GM12873 (cell line): ENCODE measurements around the gene CD160.

Experiments used
- TF ChIP-seq, protein P1 (sequence below): IDR thresholded peaks from 2 replicates; pipeline ENCODE4 v1.5.1; 2012; ENCODE audit warnings: low read depth, mild to moderate bottlenecking, moderate library complexity, low read length, control low read depth; ENCODE audit not compliant: insufficient read depth; ENCODE audit errors: missing control alignments

CD160 gene

GRCh38 chr1:145719230-145720079 lies at the start of gene CD160:
Gene CD160, plus strand, starts transcription at chr1:145719499. Its CDS starts 8,829 bp downstream, at chr1:145728328.
- TF ChIP-seq, protein P1, sequence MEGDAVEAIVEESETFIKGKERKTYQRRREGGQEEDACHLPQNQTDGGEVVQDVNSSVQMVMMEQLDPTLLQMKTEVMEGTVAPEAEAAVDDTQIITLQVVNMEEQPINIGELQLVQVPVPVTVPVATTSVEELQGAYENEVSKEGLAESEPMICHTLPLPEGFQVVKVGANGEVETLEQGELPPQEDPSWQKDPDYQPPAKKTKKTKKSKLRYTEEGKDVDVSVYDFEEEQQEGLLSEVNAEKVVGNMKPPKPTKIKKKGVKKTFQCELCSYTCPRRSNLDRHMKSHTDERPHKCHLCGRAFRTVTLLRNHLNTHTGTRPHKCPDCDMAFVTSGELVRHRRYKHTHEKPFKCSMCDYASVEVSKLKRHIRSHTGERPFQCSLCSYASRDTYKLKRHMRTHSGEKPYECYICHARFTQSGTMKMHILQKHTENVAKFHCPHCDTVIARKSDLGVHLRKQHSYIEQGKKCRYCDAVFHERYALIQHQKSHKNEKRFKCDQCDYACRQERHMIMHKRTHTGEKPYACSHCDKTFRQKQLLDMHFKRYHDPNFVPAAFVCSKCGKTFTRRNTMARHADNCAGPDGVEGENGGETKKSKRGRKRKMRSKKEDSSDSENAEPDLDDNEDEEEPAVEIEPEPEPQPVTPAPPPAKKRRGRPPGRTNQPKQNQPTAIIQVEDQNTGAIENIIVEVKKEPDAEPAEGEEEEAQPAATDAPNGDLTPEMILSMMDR = no peak

DNA sequence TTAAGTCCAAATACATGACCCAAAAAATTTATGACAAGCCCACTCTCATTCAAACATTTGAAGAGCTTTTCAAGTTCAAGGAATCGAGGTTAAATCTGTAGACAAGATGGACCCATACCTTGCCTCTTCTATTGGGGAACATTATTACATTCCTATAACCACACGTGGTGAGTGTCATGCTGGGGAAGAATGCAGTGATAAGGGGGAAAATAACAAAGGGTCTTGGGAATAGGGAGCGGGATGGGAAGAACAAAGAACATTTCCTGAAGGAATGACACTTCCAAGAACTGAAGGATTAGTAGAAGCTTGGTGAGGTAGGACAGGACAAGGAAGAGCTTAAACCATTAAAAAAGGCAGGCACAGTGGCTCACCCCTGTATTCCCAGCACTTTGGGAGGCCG lies 31.0 kb upstream of the CD160 start:
- TF ChIP-seq, protein P1 = no peak

- TF ChIP-seq, protein P1 = no peak
These were observed 30.4 kb upstream of the CD160 start for GRCh38 chr1:145688924-145689323.

DNA sequence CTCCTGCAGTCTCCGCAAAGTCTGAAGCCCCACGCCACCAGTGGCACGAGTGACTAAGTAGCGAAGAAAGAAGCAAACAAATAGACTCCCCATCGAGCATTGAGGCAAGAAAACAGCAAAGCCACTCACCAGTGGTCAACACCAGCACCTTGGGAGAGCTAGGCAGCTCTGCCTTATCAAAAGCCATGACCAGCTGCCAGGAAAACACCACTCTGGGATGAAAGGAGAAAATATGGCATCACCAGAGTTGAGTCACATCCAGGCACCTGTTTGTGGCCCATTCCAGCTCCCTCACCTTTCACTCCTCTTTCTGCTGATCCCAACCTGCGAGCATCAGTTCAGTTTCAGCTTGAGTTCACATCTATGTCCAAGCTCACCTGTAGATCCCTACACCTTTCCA lies 29.4 kb upstream of the CD160 start:
- TF ChIP-seq, protein P1 = no peak

GRCh38 chr1:145690587-145691558 lies 28.4 kb upstream of the CD160 start:
- TF ChIP-seq, protein P1 = no peak

- TF ChIP-seq, protein P1 = no peak
These were observed 26.4 kb upstream of the CD160 start for GRCh38 chr1:145692785-145693443.
